WTC11 (cell line): Measurements from ENCODE around the gene RABGAP1. TPM values are rescaled to one million over a fixed set of nuclear protein-coding genes. Genes with fewer than 3 reads are reported as not detected.

Source experiments
- ATAC-seq: fragments of 200-7000 bp; cut with Tn5 transposase; 2 replicates; pipeline ENCODE4 v1.10.0; 2021; ENCODE audit warnings: mild to moderate bottlenecking, moderate library complexity
- CTCF ChIA-PET: fragments of 300-600 bp; sonication (Branson Sonifier 250); formaldehyde crosslinking; loops from one replicate; lab custom pipeline; 2021; ENCODE audit warnings: antibody characterized with exemption; lab: Charles Lee
- POLR2A ChIA-PET: fragments of 350-600 bp; sonication (Branson Sonifier 250); formaldehyde crosslinking; loops from one replicate; lab custom pipeline; 2021; ENCODE audit warnings: antibody characterized with exemption; lab: Charles Lee
- DNase-seq: peaks from one replicate; pipeline ENCODE4 v3.0.0; 2021; ENCODE audit warnings: low spot score
- H3K27ac Mint-ChIP-seq: 2 replicates; pipeline ENCODE4 v1.8.0; 2021; ENCODE audit warnings: mixed read lengths
- H3K27me3 Mint-ChIP-seq: 2 replicates; pipeline ENCODE4 v1.8.0; 2021; ENCODE audit warnings: low read depth, mild to moderate bottlenecking, moderate library complexity, mixed read lengths
- H3K36me3 Mint-ChIP-seq: 2 replicates; pipeline ENCODE4 v1.8.0; 2021; ENCODE audit warnings: mixed read lengths
- H3K4me1 Mint-ChIP-seq: 2 replicates; pipeline ENCODE4 v1.8.0; 2022; ENCODE audit warnings: mixed read lengths
- H3K4me3 Mint-ChIP-seq: 2 replicates; pipeline ENCODE4 v1.8.0; 2021; ENCODE audit warnings: mild to moderate bottlenecking, moderate library complexity, mixed read lengths
- H3K9me3 Mint-ChIP-seq: 2 replicates; pipeline ENCODE4 v1.8.0; 2021; ENCODE audit warnings: mixed read lengths
- CREB1 ChIP-seq: sonication (generic); formaldehyde crosslinking; IDR thresholded peaks from 2 replicates; pipeline ENCODE4 v1.8.0; 2023; ENCODE audit warnings: mild to moderate bottlenecking, missing genetic modification reagents
- EMX1 ChIP-seq: fragments of 250-450 bp; sonication (Bioruptor Pico); IDR thresholded peaks from 2 replicates; pipeline ENCODE4 v1.8.0; 2021; ENCODE audit warnings: mild to moderate bottlenecking
- FOXP1 ChIP-seq: sonication (generic); formaldehyde crosslinking; IDR thresholded peaks from 2 replicates; pipeline ENCODE4 v1.8.0; 2022; ENCODE audit warnings: missing genetic modification reagents, mild to moderate bottlenecking, moderate library complexity, borderline replicate concordance
- IRF2 ChIP-seq: sonication (generic); formaldehyde crosslinking; IDR thresholded peaks from 2 replicates; pipeline ENCODE4 v1.8.0; 2022; ENCODE audit warnings: low read depth, missing genetic modification reagents, borderline replicate concordance
- NFATC4 ChIP-seq: fragments of 250-450 bp; sonication (Bioruptor Pico); IDR thresholded peaks from 2 replicates; pipeline ENCODE4 v1.9.0; 2021; ENCODE audit warnings: mild to moderate bottlenecking
- NR2C2 ChIP-seq: sonication (generic); formaldehyde crosslinking; IDR thresholded peaks from 2 replicates; pipeline ENCODE4 v1.8.0; 2022; ENCODE audit warnings: mild to moderate bottlenecking, missing genetic modification reagents
- PRDM15 ChIP-seq: sonication (generic); formaldehyde crosslinking; IDR thresholded peaks from 2 replicates; pipeline ENCODE4 v1.8.0; 2022; ENCODE audit warnings: missing genetic modification reagents
- PREB ChIP-seq: sonication (generic); formaldehyde crosslinking; IDR thresholded peaks from 2 replicates; pipeline ENCODE4 v1.8.1; 2022; ENCODE audit warnings: mild to moderate bottlenecking, missing genetic modification reagents, moderate library complexity, borderline replicate concordance
- PRRX2 ChIP-seq: fragments of 250-450 bp; sonication (Bioruptor Pico); IDR thresholded peaks from 2 replicates; pipeline ENCODE4 v1.8.0; 2021; ENCODE audit warnings: mild to moderate bottlenecking
- RELA ChIP-seq: sonication (generic); formaldehyde crosslinking; IDR thresholded peaks from 2 replicates; pipeline ENCODE4 v1.8.1; 2022; ENCODE audit warnings: missing genetic modification reagents, mild to moderate bottlenecking, borderline replicate concordance
- SOX15 ChIP-seq: fragments of 250-450 bp; sonication (Bioruptor Pico); IDR thresholded peaks from 2 replicates; pipeline ENCODE4 v1.9.0; 2021; ENCODE audit warnings: mild to moderate bottlenecking
- TP53 ChIP-seq: sonication (generic); formaldehyde crosslinking; IDR thresholded peaks from 2 replicates; pipeline ENCODE4 v1.8.1; 2023; ENCODE audit warnings: mild to moderate bottlenecking, missing genetic modification reagents
- ZNF263 ChIP-seq: sonication (generic); formaldehyde crosslinking; IDR thresholded peaks from 2 replicates; pipeline ENCODE4 v1.8.1; 2022; ENCODE audit warnings: low read depth, mild to moderate bottlenecking, moderate library complexity, missing genetic modification reagents
- ZNF396 ChIP-seq: fragments of 250-450 bp; sonication (Bioruptor Pico); IDR thresholded peaks from 2 replicates; pipeline ENCODE4 v1.8.0; 2021; ENCODE audit warnings: mild to moderate bottlenecking, moderate library complexity, borderline replicate concordance
- ZNF671 ChIP-seq: fragments of 250-450 bp; sonication (Bioruptor Pico); IDR thresholded peaks from 2 replicates; pipeline ENCODE4 v1.8.0; 2021; ENCODE audit warnings: mild to moderate bottlenecking
- total RNA-seq: library from RNA; stranded (reverse); gene quantifications from 3 replicates; pipeline ENCODE4 v1.2.3, GENCODE V29; 2021
- TF ChIP-seq, protein P1 (sequence below): sonication (generic); formaldehyde crosslinking; IDR thresholded peaks from 2 replicates; pipeline ENCODE4 v1.8.1; 2022; ENCODE audit warnings: mild to moderate bottlenecking, moderate library complexity, missing genetic modification reagents
- TF ChIP-seq, protein P2 (sequence below): sonication (generic); formaldehyde crosslinking; IDR thresholded peaks from 2 replicates; pipeline ENCODE4 v1.8.1; 2022; ENCODE audit warnings: low read depth, mild to moderate bottlenecking, moderate library complexity, missing genetic modification reagents, borderline replicate concordance

RABGAP1 gene
- total RNA-seq, 1 experiment from 2014 or later = 38.1 TPM

GRCh38 chr9:123120953-123121352 lies 180.1 kb downstream of the RABGAP1 start (continued):
- no peak for TF ChIP-seq PREB (CRISPR knock-in tag)
- TF ChIP-seq, protein P1, sequence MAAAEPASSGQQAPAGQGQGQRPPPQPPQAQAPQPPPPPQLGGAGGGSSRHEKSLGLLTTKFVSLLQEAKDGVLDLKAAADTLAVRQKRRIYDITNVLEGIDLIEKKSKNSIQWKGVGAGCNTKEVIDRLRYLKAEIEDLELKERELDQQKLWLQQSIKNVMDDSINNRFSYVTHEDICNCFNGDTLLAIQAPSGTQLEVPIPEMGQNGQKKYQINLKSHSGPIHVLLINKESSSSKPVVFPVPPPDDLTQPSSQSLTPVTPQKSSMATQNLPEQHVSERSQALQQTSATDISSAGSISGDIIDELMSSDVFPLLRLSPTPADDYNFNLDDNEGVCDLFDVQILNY = no peak

GRCh38 chr9:123121457-123121856 lies 180.6 kb downstream of the RABGAP1 start:
- no peak overlapping the region for H3K4me3 Mint-ChIP-seq
- CTCF ChIA-PET = interaction anchor here (0.7 kb wide), 1 partner anchor 228 kb away, joined by 3 read pairs; no protein-coding TSS in a partner anchor
- TF ChIP-seq TP53 (no peak), SOX15 (CRISPR knock-in tag) (no peak)
- TF ChIP-seq, all 79 proteins: peak for 0
- H3K4me1 Mint-ChIP-seq = peaks cover 43% of the 10 kb centered on the region
- DNase-seq = no peak
- ATAC-seq = no peak
- POLR2A ChIA-PET = no interaction called here
- peaks cover 2% of the 10 kb centered on the region; the same call in 1 of the 2 replicates for H3K36me3 Mint-ChIP-seq
- no peaks in the 10 kb centered on the region for H3K27me3 Mint-ChIP-seq
- H3K27ac Mint-ChIP-seq = no peak overlapping the region
- no peaks in the 10 kb centered on the region for H3K9me3 Mint-ChIP-seq

DNA sequence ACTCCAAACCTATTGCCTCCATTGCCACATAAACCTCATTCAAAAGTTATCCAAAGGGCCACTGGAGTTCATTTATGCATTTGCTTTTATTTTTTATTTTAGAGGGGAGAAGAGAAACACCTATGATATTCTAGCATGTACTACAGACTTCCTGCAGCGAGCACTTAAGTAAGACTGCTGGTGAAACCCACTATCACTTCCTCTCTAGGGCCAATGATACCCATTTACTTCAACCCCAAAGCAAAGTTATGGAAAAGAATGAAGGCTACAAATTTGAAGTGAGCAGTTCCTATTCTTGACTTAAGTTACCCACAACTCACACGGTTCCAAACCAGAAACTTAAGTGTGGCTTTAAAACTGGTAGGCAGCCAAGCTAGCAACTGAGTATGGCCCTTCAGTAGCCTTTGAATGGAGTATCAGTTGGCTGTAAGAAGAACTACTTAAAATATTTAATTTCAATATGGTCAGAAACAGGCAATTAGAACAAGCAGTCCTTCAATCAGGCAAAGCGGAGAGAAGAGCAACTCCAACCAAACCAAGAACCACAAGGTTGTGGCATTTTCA lies 186.8 kb downstream of the RABGAP1 start:
- ChIA-PET POLR2A (no interaction called here), CTCF (interaction anchor here (0.6 kb wide), 1 partner anchor 70 kb away, joined by 3 read pairs; no protein-coding TSS in a partner anchor)
- Mint-ChIP-seq H3K36me3 (peaks cover 19% of the 10 kb centered on the region), H3K4me3 (no peak overlapping the region), H3K27ac (no peak overlapping the region), H3K27me3 (no peaks in the 10 kb centered on the region), H3K4me1 (peaks cover 30% of the 10 kb centered on the region), H3K9me3 (no peaks in the 10 kb centered on the region)
- ATAC-seq (no peak), DNase-seq (no peak)
- TF ChIP-seq FOXP1 (CRISPR knock-in tag) (no peak), ZNF263 (CRISPR knock-in tag) (no peak), NFATC4 (no peak), RELA (no peak), IRF2 (CRISPR knock-in tag) (no peak), PRRX2 (CRISPR knock-in tag) (no peak), PRDM15 (CRISPR knock-in tag) (no peak)

GRCh38 chr9:123128591-123128990 lies 187.8 kb downstream of the RABGAP1 start:
- CTCF ChIA-PET = no interaction called here
- no peak for ATAC-seq
- POLR2A ChIA-PET = no interaction called here
- no peak for DNase-seq
- H3K27ac Mint-ChIP-seq = no peak overlapping the region
- H3K4me1 Mint-ChIP-seq = peaks cover 21% of the 10 kb centered on the region
- H3K36me3 Mint-ChIP-seq = peaks cover 19% of the 10 kb centered on the region
- no peaks in the 10 kb centered on the region for H3K9me3 Mint-ChIP-seq
- H3K4me3 Mint-ChIP-seq = no peak overlapping the region
- TF ChIP-seq, protein P2, sequence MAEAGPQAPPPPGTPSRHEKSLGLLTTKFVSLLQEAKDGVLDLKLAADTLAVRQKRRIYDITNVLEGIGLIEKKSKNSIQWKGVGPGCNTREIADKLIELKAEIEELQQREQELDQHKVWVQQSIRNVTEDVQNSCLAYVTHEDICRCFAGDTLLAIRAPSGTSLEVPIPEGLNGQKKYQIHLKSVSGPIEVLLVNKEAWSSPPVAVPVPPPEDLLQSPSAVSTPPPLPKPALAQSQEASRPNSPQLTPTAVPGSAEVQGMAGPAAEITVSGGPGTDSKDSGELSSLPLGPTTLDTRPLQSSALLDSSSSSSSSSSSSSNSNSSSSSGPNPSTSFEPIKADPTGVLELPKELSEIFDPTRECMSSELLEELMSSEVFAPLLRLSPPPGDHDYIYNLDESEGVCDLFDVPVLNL (CRISPR knock-in tag) = no peak
- TF ChIP-seq IRF2 (CRISPR knock-in tag) (no peak), CREB1 (no peak), NR2C2 (CRISPR knock-in tag) (no peak), ZNF671 (no peak), EMX1 (CRISPR knock-in tag) (no peak), ZNF396 (no peak)
- no peaks in the 10 kb centered on the region for H3K27me3 Mint-ChIP-seq
